DMS 273 treated with DMSO at 0.1 percent for 48 hours (cell line): ENCODE measurements around the gene GLO1.
"Not testable (repeated sequence)": the region's sequence is repeated elsewhere in the genome, so short reads cannot be mapped to it uniquely, and the experiment has no call there.

Source experiments
- DNase-seq: peaks from one replicate; lab custom pipeline; 2025; lab: John Stamatoyannopoulos, UW

GLO1 gene

GRCh38 chr6:38705924-38706323 lies 3.0 kb upstream of the GLO1 start:
- DNase-seq: no peak

GRCh38 chr6:38703949-38704590 lies 1.1 kb upstream of the GLO1 start:
- DNase-seq: no peak

DNA sequence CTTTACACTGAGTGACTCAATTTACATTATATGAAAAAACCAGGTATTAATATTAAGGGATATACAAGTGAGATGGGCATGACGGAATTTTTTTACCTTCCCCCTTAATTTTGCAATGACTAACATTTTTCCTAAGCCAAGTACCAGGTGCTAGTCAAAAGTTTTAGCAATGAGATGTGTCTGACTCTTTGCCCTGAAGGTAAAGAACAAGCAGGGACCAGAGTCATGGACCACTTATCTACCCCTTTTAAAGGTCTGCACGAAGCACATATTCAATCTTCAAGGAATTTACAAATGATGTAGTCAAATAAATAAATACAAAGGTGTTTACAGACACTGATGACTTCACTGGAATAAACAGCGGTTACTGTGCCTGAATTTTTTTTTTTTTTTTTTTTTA lies 1.4 kb downstream of the GLO1 start:
- no peak for DNase-seq

DNA sequence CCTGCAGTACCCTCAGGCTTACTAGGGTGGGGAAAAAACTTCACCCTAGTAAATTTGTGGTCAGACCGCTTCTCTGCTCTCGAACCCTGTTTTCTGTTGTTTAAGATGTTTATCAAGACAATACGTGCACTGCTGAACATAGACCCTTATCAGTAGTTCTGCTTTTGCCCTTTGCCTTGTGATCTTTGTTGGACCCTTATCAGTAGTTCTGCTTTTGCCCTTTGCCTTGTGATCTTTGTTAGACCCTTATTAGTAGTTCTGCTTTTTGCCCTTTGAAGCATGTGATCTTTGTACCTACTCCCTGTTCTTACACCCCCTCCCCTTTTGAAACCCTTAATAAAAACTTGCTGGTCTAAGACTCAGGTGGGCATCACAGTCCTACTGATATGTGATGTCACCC lies 3.2 kb downstream of the GLO1 start:
- DNase-seq: not testable (repeated sequence)

GRCh38 chr6:38697846-38698245 lies 5.1 kb downstream of the GLO1 start:
- no peak for DNase-seq

GRCh38 chr6:38696345-38696744 lies 6.6 kb downstream of the GLO1 start:
- DNase-seq: no peak

DNA sequence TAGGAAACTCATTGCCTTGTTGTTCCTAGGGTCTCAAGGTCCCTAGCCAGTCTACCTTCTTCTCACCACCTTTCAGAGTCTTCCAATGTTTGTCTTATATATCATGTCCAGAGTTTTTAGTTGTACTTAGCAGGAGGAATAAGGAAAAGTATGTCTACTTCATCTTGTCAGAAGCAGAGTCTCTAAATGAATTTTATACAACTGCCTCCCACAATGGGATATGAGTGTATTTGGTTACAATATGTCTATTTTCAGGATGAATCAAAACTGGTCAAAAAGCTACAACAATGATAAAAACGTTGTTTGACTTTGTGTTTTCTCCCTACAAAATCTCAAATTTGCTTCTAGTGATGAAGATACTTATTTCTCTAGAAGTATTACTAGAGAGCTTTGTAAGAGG lies 7.0 kb downstream of the GLO1 start:
- no peak for DNase-seq

GRCh38 chr6:38695227-38695900 lies 7.6 kb downstream of the GLO1 start:
- DNase-seq: no peak

GRCh38 chr6:38688579-38689087 lies 14.3 kb downstream of the GLO1 start:
- DNase-seq: no peak

GRCh38 chr6:38687549-38687948 lies 15.4 kb downstream of the GLO1 start:
- no peak for DNase-seq

DNA sequence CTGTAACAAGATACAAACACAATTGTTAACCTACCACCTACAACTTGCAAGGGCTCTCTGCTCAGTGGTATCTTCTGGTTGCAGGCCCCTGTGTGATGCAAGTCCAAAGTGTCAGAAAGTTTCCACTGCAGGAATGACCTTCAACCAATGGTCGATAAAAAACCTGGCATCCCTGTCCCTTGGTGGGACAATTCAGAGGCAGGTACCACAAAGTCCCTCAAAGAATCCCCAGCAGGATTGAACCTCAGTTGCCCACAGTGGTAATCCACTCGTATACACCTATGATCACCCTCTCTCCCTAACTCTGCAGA lies 15.9 kb downstream of the GLO1 start:
- DNase-seq: no peak

DNA sequence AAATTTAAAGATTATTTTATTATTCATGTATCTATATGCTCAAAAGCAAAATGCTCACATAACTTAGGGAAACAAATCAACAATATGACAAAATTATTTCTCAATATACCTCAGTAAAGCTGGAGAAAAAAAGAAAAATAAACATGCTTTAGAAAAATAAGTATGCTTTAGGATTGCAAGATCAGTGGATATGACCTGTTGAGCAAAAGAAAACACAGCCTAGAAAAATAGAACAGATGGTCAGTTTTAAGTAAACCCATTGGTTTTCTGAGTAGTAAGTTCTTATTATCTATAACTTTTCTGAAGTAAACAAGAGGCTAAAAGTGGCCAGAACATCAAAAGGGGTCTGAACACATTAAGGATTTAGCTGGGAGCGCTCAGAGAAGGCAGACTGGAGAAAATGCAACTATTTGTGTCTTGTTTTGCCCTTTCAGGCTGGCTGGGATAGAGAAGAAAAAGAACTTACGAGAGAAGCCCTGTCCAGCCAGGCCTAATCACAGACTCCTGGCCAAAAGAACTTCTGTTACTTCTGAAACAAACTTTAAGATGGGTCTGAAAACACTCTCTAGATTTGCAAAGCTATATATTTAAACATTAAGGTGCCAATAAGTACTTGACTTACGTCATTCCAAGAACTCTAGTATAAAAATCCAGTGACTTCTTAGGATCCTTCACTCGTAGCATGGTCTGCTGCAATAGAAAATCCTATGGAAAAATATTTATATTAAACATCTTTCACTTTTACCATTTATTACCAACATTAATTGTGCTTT lies 16.5 kb downstream of the GLO1 start:
- DNase-seq: no peak

DNA sequence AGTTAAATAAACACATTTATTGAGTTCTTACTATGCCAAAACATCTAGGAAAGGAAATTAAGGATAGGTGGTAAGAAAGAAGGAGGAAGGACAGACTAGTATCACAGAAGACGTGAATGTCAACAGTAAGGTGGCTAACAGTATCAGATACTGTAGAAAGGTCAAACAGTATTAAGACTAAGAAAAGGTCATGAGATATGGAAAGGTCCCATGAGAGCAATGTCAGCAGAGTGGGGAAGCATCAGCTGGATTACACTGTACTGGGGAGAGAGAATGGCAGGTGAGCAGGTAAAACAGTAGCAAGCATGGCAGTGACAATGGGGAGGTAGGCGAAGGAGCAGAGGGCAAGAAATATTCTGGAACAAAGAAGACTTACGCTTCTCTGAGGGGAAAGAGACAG lies 18.0 kb downstream of the GLO1 start:
- no peak for DNase-seq

- DNase-seq: no peak
Measured at GRCh38 chr6:38684237-38684636, 18.7 kb downstream of the GLO1 start.

- DNase-seq: no peak
Measured at GRCh38 chr6:38681850-38682249, 21.1 kb downstream of the GLO1 start.

GRCh38 chr6:38679668-38680067 lies 23.3 kb downstream of the GLO1 start:
- no peak for DNase-seq

GRCh38 chr6:38678178-38678760 lies 24.7 kb downstream of the GLO1 start:
- DNase-seq: no peak

- DNase-seq: no peak
Measured at GRCh38 chr6:38676974-38677544, 25.9 kb downstream of the GLO1 start.

- no peak for DNase-seq
Measured at GRCh38 chr6:38676236-38676973, 26.5 kb downstream of the GLO1 start.

DNA sequence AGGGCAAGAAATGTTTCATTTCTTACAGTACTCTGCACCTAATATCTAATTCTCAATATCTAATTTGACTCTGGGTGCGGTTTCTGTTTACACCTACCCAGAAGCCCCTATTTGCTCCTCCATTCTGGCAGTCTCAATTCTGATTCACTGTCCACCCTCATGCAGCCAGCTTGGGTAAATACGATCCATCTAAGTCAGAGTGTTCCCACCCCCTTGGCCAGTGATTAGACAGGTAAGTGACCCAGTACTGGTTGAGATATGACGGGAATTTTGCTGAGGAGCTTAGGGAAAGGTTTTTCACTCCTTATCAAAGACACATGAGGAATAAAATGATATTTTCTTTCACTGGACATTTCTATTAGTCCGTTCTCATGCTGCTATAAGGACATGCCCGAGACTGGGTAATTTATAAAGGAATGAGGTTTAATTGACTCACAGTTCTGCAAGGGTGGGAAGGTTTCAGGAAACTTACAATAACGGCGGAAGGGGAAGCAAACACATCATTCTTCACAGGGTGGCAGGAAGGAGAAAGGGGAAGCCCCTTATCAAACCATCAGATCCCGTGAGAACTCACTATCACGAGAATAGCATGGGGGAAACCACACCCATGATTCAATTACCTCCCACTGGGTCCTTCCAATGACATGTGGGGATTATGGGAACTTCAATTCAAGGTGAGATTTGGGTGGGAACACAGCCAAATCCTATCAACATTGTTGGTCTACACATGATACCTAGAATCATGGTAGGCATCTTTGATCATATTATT lies 29.4 kb downstream of the GLO1 start:
- no peak for DNase-seq

- peak; percentile 30 for DNase-seq
Measured at GRCh38 chr6:38671885-38672467, 31.0 kb downstream of the GLO1 start.
